HG03045 (cell line): Measurements from ENCODE around the gene ASS1.

Source experiments
- ATAC-seq: cut with Tn5 transposase; IDR thresholded peaks from one replicate; pipeline ENCODE4 v1.9.1; 2021; ENCODE audit warnings: mild to moderate bottlenecking, moderate library complexity; ENCODE audit not compliant: unreplicated experiment

The ASS1 gene

DNA sequence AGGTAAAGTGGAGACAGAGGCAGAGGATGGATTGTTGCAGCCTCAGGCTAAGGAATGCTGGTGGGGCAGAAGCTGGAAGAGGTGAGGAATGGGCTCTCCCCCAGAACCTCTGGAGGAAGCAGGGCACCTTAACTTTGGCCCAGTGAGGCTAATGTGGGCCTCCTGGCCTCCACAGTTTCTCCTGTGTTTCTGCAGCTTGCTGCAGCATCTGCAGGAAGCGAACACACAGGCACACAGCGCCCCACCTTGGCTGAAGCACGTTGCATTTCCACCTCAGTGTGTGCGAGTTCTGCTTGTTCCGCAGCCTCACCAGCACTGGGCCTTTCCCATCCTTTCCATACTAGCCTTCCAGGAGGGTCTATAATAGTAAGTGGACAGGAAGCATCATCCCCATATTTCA lies 27.2 kb upstream of the ASS1 start:
- ATAC-seq, result no peak

GRCh38 chr9:130418776-130419175 lies 26.0 kb upstream of the ASS1 start:
- ATAC-seq, result no peak

DNA sequence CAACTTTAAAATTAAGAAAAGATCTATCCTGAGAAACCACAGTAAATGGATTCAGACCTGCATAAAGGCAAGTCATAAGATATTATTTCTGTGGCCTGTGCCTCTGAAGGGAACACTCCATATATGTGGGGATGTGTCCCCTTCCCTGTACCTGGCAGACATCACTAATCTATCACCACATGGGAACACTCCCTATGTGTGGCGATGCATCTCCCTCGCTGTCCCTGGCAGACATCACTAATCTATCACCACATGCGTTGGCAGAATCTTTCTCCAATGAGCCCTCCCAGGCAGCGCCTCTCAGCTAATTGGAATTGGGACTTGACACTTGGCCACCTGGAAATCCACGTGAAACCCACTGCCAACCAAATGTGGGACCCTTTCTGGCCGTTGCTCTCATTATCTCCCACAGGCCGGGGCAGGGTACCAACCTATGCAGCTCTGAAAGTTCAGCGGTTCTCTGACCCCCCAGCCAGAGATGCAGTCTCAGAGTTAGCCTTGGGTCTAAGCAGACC lies 25.2 kb upstream of the ASS1 start:
- no peak for ATAC-seq

- no peak for ATAC-seq
Measured at GRCh38 chr9:130421154-130421801, 23.5 kb upstream of the ASS1 start.

DNA sequence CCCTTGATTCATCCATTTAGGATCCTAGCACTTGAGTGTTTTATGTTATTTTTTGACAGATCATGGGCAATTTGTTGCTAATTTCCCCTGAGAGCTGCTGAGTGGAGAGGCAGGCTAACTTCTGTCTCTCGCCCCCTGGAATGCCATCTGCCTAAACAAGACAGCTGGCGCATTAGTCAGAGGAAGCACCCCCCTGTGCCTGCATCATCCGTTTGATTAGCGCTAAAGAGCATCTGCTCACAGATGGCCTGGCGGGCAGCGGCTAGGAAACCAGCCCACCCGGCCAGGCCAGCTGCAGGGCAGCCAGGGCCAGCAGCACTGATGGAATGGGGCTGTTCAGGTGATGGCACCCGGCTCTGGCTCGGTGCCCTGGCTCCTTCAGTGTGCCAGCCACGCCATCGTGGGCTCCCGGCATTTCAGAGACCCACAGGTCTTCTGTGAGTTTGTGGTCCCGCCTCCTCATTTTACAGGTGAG lies 22.9 kb upstream of the ASS1 start:
- no peak for ATAC-seq

- ATAC-seq, result no peak
Measured at GRCh38 chr9:130422546-130422945, 22.2 kb upstream of the ASS1 start.

GRCh38 chr9:130423272-130423671 lies 21.5 kb upstream of the ASS1 start:
- ATAC-seq, result no peak

DNA sequence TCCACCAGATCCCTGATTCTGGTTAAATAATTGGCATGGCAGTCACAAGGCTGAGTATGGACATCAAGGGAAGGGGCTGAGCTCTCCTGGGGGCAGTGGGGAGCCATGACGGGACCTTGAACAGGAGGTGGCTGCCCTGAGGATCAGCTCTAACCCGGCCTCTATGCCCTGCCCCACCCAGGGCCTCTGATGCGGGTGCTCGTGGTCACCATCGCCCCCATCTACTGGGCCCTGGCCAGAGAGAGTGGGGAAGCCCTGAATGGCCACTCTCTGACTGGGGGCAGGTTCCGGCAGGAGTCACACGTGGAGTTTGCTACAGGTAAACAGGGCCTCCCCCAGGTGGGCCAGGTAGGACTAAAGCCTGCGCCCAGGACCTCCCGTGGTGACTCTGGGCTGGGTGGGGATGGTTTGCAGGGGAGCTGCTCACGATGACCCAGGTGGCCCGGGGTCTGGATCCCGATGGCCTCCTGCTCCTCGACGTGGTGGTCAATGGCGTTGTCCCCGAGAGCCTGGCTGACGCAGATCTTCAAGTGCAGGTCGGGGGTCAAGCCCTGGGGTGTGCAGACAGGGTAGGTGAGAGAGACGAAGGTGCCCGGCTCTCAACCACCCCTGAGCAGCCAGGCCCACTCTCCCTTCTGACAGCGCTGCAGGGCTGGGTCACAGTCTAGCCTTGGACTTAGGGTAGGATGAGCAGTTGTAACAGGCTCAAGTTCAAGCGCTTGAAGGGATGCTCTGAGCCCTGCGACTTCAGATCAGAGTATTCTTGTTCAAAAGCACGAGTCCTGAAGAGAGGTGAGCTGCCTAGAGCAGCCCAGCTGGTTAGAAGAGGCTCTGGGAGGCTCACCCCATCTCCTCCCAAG lies 19.9 kb upstream of the ASS1 start:
- no peak for ATAC-seq

DNA sequence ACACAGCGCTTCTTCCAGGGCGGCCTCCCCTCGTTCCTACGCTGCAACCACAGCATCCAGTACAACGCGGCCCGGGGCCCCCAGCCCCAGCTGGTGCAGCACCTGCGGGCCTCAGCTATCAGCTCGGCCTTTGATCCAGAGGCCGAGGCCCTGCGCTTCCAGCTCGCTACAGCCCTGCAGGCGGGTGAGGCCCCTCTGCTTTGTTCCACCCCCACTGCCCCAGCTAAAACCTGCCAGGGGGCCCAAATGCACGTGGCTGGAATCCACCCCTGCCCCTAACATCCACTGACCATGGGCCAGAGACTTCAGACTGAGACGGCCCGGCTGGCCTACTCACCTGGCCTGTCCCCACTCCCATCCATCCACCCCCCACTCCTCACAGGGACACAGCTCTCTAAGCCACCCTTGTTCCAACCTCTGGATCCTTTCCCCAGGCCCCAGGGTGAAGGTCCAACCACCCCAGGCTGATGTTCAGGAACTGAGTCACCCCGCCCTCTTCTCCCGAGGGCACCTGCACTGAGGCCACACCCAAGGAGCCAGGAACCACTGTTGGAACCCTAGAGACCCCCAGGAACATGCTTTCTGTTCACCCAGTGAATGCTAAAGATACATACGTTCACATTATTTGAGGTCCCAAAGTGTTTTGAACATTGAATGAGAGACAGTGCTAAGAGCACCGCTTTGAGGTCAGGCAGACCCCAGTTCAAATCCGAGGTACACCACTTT lies 18.9 kb upstream of the ASS1 start:
- no peak for ATAC-seq

DNA sequence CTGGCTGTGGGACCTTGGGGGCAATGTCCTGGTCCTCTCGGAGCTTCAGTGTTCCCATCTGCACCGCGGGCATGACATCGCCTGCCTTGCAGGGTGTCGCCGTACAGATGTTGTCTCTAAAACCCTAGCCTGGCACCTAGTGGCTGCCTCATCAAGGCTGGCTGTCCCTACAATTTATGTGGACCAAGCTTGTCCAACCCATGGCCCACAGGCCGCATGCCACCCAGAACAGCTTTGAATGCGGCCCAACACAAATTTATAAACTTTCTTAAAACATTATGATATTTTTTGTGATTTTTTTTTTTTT lies 18.3 kb upstream of the ASS1 start:
- ATAC-seq, result no peak

DNA sequence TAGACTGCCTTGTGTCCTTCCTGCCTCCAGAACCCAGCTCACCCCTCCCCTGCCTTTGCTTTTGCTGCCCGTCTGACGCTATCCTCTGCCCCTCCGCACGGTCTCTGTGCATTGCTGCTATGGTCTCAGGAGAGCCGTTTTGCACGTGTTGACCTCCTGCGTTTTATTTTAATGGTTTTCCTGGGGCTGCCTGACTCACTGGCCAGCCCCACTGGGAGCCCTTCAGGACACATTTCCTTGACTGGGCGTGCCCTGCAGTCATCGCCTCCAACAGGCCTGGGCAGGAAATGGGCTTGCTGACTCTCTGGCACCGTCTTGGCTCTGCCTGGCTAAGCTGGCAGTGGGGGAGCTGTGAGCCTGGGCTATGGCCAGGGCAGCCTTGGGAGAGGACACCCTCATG lies 17.9 kb upstream of the ASS1 start:
- no peak for ATAC-seq

DNA sequence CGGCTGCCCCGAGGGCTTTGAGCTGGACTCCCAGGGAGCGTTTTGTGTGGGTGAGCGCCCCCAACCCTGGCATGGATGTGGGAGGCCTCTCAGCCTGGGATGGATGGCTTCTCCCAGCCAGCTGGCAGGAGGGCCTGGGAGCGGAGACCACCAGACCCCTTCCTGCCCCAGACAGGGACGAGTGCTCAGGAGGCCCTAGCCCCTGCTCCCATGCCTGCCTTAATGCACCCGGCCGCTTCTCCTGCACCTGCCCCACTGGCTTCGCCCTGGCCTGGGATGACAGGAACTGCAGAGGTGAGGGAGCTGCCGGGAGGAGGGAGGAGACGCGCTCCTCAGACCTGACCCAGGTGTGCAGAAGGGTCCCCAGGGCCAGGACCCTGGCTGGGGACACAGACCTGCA lies 17.4 kb upstream of the ASS1 start:
- ATAC-seq, result no peak

- ATAC-seq, result no peak
Measured at GRCh38 chr9:130428086-130428665, 16.6 kb upstream of the ASS1 start.

DNA sequence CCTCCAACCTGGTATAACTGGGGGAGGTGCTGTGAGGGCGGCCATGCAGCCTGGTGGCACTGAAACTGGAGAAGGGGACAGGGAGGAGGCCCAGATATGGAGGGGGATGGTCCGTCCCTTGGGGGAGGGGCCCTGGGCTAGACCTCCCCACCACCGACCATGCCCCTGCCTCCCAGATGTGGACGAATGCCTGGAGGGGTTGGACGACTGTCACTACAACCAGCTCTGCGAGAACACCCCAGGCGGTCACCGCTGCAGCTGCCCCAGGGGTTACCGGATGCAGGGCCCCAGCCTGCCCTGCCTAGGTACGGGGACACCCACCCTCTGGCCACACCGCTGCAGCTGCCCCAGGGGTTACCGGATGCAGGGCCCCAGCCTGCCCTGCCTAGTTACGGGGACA lies 15.4 kb upstream of the ASS1 start:
- no peak for ATAC-seq

- ATAC-seq, result no peak
Measured at GRCh38 chr9:130429831-130430230, 14.9 kb upstream of the ASS1 start.

DNA sequence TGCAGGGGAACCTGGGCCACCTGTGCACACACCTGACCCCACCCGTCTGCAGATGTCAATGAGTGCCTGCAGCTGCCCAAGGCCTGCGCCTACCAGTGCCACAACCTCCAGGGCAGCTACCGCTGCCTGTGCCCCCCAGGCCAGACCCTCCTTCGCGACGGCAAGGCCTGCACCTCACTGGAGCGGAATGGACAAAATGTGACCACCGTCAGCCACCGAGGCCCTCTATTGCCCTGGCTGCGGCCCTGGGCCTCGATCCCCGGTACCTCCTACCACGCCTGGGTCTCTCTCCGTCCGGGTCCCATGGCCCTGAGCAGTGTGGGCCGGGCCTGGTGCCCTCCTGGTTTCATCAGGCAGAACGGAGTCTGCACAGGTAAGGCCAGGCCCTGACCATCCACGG lies 14.5 kb upstream of the ASS1 start:
- ATAC-seq, result no peak

- no peak for ATAC-seq
Measured at GRCh38 chr9:130430734-130431535, 13.8 kb upstream of the ASS1 start.

DNA sequence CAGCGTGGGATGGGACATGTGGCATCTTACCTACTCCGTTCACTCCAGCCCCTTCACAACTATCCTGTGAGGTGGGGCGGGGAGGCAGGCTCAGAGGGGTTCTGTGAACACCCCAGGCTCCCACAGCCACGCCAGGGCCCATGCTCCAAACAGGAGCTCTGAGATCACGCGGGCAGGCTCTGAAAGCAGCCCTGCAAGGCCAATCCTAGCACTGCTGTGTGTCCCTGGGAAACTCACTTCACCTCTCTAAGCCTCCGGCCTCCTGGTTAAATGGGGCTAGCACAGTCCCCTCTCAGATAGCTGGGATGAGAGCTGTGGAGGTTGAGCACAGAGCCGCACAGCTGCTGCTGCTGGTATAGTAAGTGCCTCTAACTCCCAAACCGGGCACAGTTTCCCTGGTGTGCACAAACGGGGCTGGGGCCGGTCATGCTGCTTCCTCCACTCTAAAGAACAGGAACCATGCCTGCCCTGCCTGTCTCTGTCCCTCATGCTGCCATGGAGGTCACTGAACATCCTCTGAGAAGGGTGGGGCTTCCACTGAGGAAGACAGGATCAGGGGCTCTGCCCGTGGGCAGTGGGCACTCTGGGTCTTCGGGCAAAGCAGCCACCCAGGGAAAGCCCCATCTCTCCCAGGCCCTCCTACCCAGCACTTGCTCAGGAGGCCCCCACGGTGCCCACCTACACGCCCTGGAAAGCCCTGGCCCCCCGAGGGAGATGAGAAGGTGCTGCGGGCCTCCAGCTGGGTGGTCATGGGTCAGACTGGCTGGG lies 13.0 kb upstream of the ASS1 start:
- ATAC-seq, result no peak

DNA sequence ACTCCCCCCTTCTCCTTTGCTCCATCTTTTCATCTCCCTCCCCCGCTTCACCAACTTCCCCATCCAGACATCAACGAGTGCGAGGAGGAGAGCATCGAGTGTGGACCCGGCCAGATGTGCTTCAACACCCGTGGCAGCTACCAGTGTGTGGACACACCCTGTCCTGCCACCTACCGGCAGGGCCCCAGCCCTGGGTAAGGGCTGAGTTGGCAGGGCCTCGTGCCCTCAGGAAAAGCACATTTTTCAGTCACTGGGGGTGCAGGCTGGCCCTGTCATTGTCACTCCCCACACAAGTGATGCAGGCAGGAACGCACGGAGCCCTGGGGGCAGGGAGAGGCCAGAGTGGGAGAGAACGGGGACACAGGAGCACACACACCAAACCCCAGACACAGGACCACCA lies 12.4 kb upstream of the ASS1 start:
- no peak for ATAC-seq

- ATAC-seq, result no peak
Measured at GRCh38 chr9:130432796-130433167, 12.0 kb upstream of the ASS1 start.
